ENCODE data around the gene DUSP6. TPM values are rescaled to one million over a fixed set of nuclear protein-coding genes. Genes with fewer than 3 reads are reported as not detected.
A peak's percentile ranks its signal among the peaks of the same experiment; 100 is the strongest.

The DUSP6 gene
- 10 to 100 TPM; 42.2 to 49.6 TPM for total RNA-seq
- long read RNA-seq, donor 1, full-length matches to known transcripts: 8 of 11 reads
- long read RNA-seq, donor 1, partial matches to known transcripts: 0 of 11 reads
- long read RNA-seq, donor 1, other reads (novel, unspliced or antisense): 3 of 11 reads
- long read RNA-seq, donor 2, full-length matches to known transcripts: 59 of 65 reads
- long read RNA-seq, donor 2, partial matches to known transcripts: 2 of 65 reads
- long read RNA-seq, donor 2, other reads (novel, unspliced or antisense): 4 of 65 reads

- intact Hi-C loops (cut with DNase I): loop anchor here (5.0 to 10.0 kb wide), 4 partner anchors 100 to 190 kb away; partner anchors contain the start of gene GALNT4 (in 1 of the 2)
- peak; percentile 98 for DNase-seq (ENCODE audit: low spot score)
Observed at GRCh38 chr12:89352492-89353187, at the start of gene DUSP6. TSS of gene DUSP6 (minus strand) at chr12:89352501. CDS start at chr12:89352039, 462 bp downstream.

GRCh38 chr12:89401433-89402058, 49.2 kb upstream of the DUSP6 start:
- intact Hi-C loops (cut with DNase I): no loop called here

GRCh38 chr12:89400415-89400814, 48.1 kb upstream of the DUSP6 start:
- intact Hi-C loops (cut with DNase I): no loop called here
- DNase-seq (ENCODE audit: low spot score): no peak

More at GRCh38 chr12:89401433-89402058, 49.2 kb upstream of the DUSP6 start:
- DNase-seq (ENCODE audit: low spot score): no peak

- intact Hi-C loops (cut with DNase I): no loop called here
- DNase-seq (ENCODE audit: low spot score): no peak
Observed at GRCh38 chr12:89395712-89396111, 43.4 kb upstream of the DUSP6 start.

- intact Hi-C loops (cut with DNase I): no loop called here
- no peak for DNase-seq (ENCODE audit: low spot score)
Observed at GRCh38 chr12:89393551-89394121, 41.3 kb upstream of the DUSP6 start.

GRCh38 chr12:89392391-89392790, 40.1 kb upstream of the DUSP6 start:
- intact Hi-C loops (cut with DNase I): no loop called here
- no peak for DNase-seq (ENCODE audit: low spot score)

GRCh38 chr12:89391726-89392336, 39.5 kb upstream of the DUSP6 start:
- no peak for DNase-seq (ENCODE audit: low spot score)
- intact Hi-C loops (cut with DNase I): no loop called here

- intact Hi-C loops (cut with DNase I): no loop called here
- no peak for DNase-seq (ENCODE audit: low spot score)
Observed at GRCh38 chr12:89390802-89391673, 38.7 kb upstream of the DUSP6 start.

- no peak for DNase-seq (ENCODE audit: low spot score)
- intact Hi-C loops (cut with DNase I): no loop called here
Observed at GRCh38 chr12:89389755-89390661, 37.7 kb upstream of the DUSP6 start.

GRCh38 chr12:89386138-89386537, 33.8 kb upstream of the DUSP6 start:
- no peak for DNase-seq (ENCODE audit: low spot score)
- intact Hi-C loops (cut with DNase I): no loop called here

- intact Hi-C loops (cut with DNase I): no loop called here
- no peak for DNase-seq (ENCODE audit: low spot score)
Observed at GRCh38 chr12:89384807-89385206, 32.5 kb upstream of the DUSP6 start.

- no peak for DNase-seq (ENCODE audit: low spot score)
Observed at GRCh38 chr12:89384050-89384758, 31.9 kb upstream of the DUSP6 start.

GRCh38 chr12:89383235-89384049, 31.1 kb upstream of the DUSP6 start:
- no peak for DNase-seq (ENCODE audit: low spot score)
- intact Hi-C loops (cut with DNase I): no loop called here

More at GRCh38 chr12:89384050-89384758, 31.9 kb upstream of the DUSP6 start:
- intact Hi-C loops (cut with DNase I): no loop called here

GRCh38 chr12:89382328-89382727, 30.0 kb upstream of the DUSP6 start:
- DNase-seq (ENCODE audit: low spot score): no peak
- intact Hi-C loops (cut with DNase I): no loop called here

GRCh38 chr12:89379839-89380467, 27.7 kb upstream of the DUSP6 start:
- no peak for DNase-seq (ENCODE audit: low spot score)
- intact Hi-C loops (cut with DNase I): no loop called here

Data from posterior vena cava (tissue), 2 donors.